Trophoblast cell (in vitro differentiated cells and primary cell): Measurements from ENCODE around the gene ARHGAP27.
"Not testable (repeated sequence)": the region's sequence is repeated elsewhere in the genome, so short reads cannot be mapped to it uniquely, and the experiment has no call there.

Experiments
- DNase-seq, 2 donors: peaks; one replicate each; pipeline ENCODE4 v3.0.0-alpha.2; 2016
- H2AFZ ChIP-seq: 2 replicates; pipeline ENCODE4 v1.6.1; 2013; ENCODE audit warnings: low read length, moderate library complexity, mild to moderate bottlenecking; ENCODE audit not compliant: insufficient read depth, poor library complexity
- H2AK5ac ChIP-seq: 2 replicates; pipeline ENCODE4 v1.6.1; 2013; ENCODE audit warnings: mild to moderate bottlenecking, low read length
- H2BK120ac ChIP-seq: 2 replicates; pipeline ENCODE4 v1.6.1; 2013; ENCODE audit warnings: low read length, mild to moderate bottlenecking, moderate library complexity; ENCODE audit not compliant: insufficient read depth, poor library complexity
- H2BK12ac ChIP-seq: 2 replicates; pipeline ENCODE4 v1.6.1; 2013; ENCODE audit warnings: mild to moderate bottlenecking, low read length, moderate library complexity
- H2BK5ac ChIP-seq: 2 replicates; pipeline ENCODE4 v1.6.1; 2013; ENCODE audit warnings: low read length, low read depth, moderate library complexity, mild to moderate bottlenecking; ENCODE audit not compliant: poor library complexity
- H3K14ac ChIP-seq: 2 replicates; pipeline ENCODE4 v1.6.1; 2013; ENCODE audit warnings: mild to moderate bottlenecking, low read length
- H3K18ac ChIP-seq: 2 replicates; pipeline ENCODE4 v1.6.1; 2013; ENCODE audit warnings: mild to moderate bottlenecking, low read length
- H3K23ac ChIP-seq: 2 replicates; pipeline ENCODE4 v1.6.1; 2013; ENCODE audit warnings: low read length
- H3K27ac ChIP-seq: 2 replicates; pipeline ENCODE4 v1.5.1; 2013; ENCODE audit warnings: low read depth, mild to moderate bottlenecking, inconsistent platforms, low read length, moderate library complexity
- H3K27me3 ChIP-seq: 2 replicates; pipeline ENCODE4 v1.6.1; 2013; ENCODE audit warnings: inconsistent platforms, mild to moderate bottlenecking, low read length, moderate library complexity; ENCODE audit not compliant: insufficient read depth
- H3K36me3 ChIP-seq, 2 experiments: 1 replicate in 1 of 2; 2 replicates in 1 of 2; pipeline ENCODE4 v1.6.1; 2013; ENCODE audit warnings: low read length in 2 of 2, mild to moderate bottlenecking in 2 of 2, moderate library complexity in 1 of 2; ENCODE audit not compliant: insufficient read depth in 2 of 2, control insufficient read depth in 1 of 2
- H3K4ac ChIP-seq: 2 replicates; pipeline ENCODE4 v1.6.1; 2013; ENCODE audit warnings: low read depth, mild to moderate bottlenecking, low read length, moderate library complexity
- H3K4me1 ChIP-seq, 2 experiments: 1 replicate in 1 of 2; 2 replicates in 1 of 2; pipeline ENCODE4 v1.6.1; 2013; ENCODE audit warnings: low read length in 2 of 2, mild to moderate bottlenecking in 2 of 2, moderate library complexity in 1 of 2; ENCODE audit not compliant: insufficient read depth in 2 of 2, control insufficient read depth in 1 of 2
- H3K4me2 ChIP-seq: 2 replicates; pipeline ENCODE4 v1.6.1; 2013; ENCODE audit warnings: inconsistent platforms, mild to moderate bottlenecking, low read length, moderate library complexity
- H3K4me3 ChIP-seq: 2 replicates; pipeline ENCODE4 v1.5.1; 2013; ENCODE audit warnings: mild to moderate bottlenecking, low read depth, low read length, inconsistent platforms
- H3K79me1 ChIP-seq: one replicate; pipeline ENCODE4 v1.6.1; 2013; ENCODE audit warnings: low read length
- H3K79me2 ChIP-seq: 2 replicates; pipeline ENCODE4 v1.6.1; 2013; ENCODE audit warnings: low read length, mild to moderate bottlenecking; ENCODE audit not compliant: control insufficient read depth, insufficient read depth, poor library complexity
- H3K9ac ChIP-seq: 2 replicates; pipeline ENCODE4 v1.6.1; 2013; ENCODE audit warnings: mild to moderate bottlenecking, low read length
- H3K9me3 ChIP-seq: 2 replicates; pipeline ENCODE4 v1.6.1; 2013; ENCODE audit warnings: low read depth, mild to moderate bottlenecking, control low read depth, inconsistent platforms, low read length; ENCODE audit not compliant: insufficient read depth
- H4K12ac ChIP-seq: 2 replicates; pipeline ENCODE4 v1.6.1; 2013; ENCODE audit warnings: low read depth, mild to moderate bottlenecking, low read length, moderate library complexity
- H4K8ac ChIP-seq: 2 replicates; pipeline ENCODE4 v1.6.1; 2013; ENCODE audit warnings: low read depth, mild to moderate bottlenecking, low read length, moderate library complexity
- H4K91ac ChIP-seq: one replicate; pipeline ENCODE4 v1.6.1; 2013; ENCODE audit warnings: low read depth, mild to moderate bottlenecking, low read length, moderate library complexity
- WGBS: extraction: QIAGEN DNeasy Blood & Tissue Kit; methylation state at CpG from one replicate; pipeline ENCODE4 v1.1.7; 2013; ENCODE audit warnings: missing lambda C conversion rate; ENCODE audit not compliant: insufficient read length, insufficient coverage; ENCODE audit errors: extremely low coverage; 5-methylcytosine and 5-hydroxymethylcytosine counted together

Gene ARHGAP27

DNA sequence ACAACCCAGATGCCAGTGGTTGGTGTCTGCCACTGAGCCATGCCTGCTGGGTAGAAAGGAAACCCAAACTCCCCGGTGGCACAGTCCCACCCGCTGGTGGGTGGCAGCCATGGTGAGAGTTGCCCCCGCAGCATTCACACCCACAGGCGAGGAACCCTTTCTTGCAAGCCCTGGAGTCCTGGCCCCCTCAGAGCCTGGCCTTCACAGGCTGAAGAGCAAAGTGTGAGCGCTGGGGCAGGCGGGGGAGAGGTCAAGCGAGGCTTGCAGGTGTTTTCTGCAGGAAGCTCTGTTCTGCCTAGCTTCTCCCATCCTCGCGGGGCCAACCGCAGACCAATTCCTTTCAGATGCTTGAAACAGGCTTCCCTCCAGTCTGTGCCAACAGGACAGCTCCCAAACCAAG is 19.0 kb upstream of the ARHGAP27 start:
- H3K36me3 ChIP-seq = peaks cover 10 to 13% of the 10 kb centered on the region in 2 experiments
- no CpG with 5 or more reads among the region's 10 CpGs for WGBS
- H3K79me2 ChIP-seq, H3K4me1 ChIP-seq, H3K4me3 ChIP-seq, H3K9me3 ChIP-seq, H2BK5ac ChIP-seq, H4K91ac ChIP-seq, H3K18ac ChIP-seq, H4K12ac ChIP-seq, H3K14ac ChIP-seq, H3K27me3 ChIP-seq, H2AK5ac ChIP-seq, H3K4me2 ChIP-seq, H3K79me1 ChIP-seq, DNase-seq, H2BK120ac ChIP-seq, H4K8ac ChIP-seq, H3K23ac ChIP-seq, H2BK12ac ChIP-seq, H3K27ac ChIP-seq, H3K9ac ChIP-seq, H2AFZ ChIP-seq, H3K4ac ChIP-seq: not testable (repeated sequence)

DNA sequence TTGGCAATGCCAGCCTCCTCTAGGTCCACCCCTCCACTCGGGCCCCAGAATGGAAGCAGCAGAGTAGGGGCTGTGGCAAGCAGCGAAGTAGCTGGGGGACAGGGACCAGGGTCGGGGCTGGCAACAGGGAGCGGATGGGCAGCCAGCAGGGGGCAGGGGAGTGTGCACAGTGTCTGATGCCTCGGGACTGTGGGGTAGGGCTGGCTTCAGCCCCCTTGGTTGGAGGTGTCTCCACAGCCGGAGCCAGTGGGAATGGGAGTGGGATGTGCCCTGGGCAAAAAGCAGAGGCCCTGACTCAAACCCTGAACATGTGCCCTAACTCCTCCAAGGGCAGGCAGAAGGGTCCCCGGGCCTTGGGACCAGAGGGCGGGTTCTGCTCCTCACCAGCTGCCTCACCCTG is 18.5 kb upstream of the ARHGAP27 start:
- H3K14ac ChIP-seq = no peak overlapping the region
- WGBS = no CpG with 5 or more reads among the region's 8 CpGs
- no peaks in the 10 kb centered on the region for H3K4me1 ChIP-seq
- no peak overlapping the region for H4K8ac ChIP-seq
- H2AK5ac ChIP-seq = no peak overlapping the region
- DNase-seq = no peak
- no peak overlapping the region for H4K12ac ChIP-seq
- H3K23ac ChIP-seq = no peak overlapping the region
- H3K18ac ChIP-seq = no peak overlapping the region
- H2BK5ac ChIP-seq = no peak overlapping the region
- H3K9me3 ChIP-seq = no peaks in the 10 kb centered on the region
- no peaks in the 10 kb centered on the region for H3K79me1 ChIP-seq
- H3K36me3 ChIP-seq = peaks cover 10 to 13% of the 10 kb centered on the region in 2 experiments
- no peak overlapping the region for H3K27ac ChIP-seq
- H2BK120ac ChIP-seq = no peak overlapping the region
- H4K91ac ChIP-seq = no peak overlapping the region
- no peak overlapping the region for H3K4ac ChIP-seq
- no peak overlapping the region for H2AFZ ChIP-seq
- no peaks in the 10 kb centered on the region for H3K27me3 ChIP-seq
- peak overlapping the region; percentile 35 for H3K4me3 ChIP-seq
- no peaks in the 10 kb centered on the region for H3K79me2 ChIP-seq
- no peak overlapping the region for H3K9ac ChIP-seq
- no peak overlapping the region for H3K4me2 ChIP-seq
- H2BK12ac ChIP-seq = no peak overlapping the region

- H3K14ac ChIP-seq, H2AK5ac ChIP-seq: not testable (repeated sequence)
These were observed 17.1 kb upstream of the ARHGAP27 start for GRCh38 chr17:45449708-45450329.

DNA sequence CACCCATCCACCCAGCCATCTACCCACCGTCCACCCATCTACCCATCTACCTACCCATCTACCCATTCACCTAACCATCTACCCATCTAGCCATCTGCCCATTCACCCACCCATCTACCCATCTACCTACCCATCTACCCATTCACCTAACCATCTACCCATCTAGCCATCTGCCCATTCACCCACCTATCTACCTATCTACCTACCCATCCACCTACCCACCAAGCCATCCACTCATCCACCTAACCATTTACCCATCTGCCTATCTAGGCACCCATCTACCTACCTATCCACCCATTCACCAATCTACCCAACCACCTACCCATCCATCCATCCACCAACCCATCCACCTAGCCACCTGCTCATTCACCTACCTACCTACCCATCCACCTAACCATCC is 16.6 kb upstream of the ARHGAP27 start:
- not testable (repeated sequence) for H3K4ac ChIP-seq, H3K9ac ChIP-seq, H4K8ac ChIP-seq, H2AFZ ChIP-seq, H3K18ac ChIP-seq, H2AK5ac ChIP-seq, H3K27me3 ChIP-seq, H2BK12ac ChIP-seq, H3K9me3 ChIP-seq, H4K12ac ChIP-seq, H2BK5ac ChIP-seq, H3K79me2 ChIP-seq, H3K14ac ChIP-seq, H3K27ac ChIP-seq, H3K4me3 ChIP-seq, DNase-seq, H3K4me2 ChIP-seq, H3K79me1 ChIP-seq, H3K23ac ChIP-seq, H3K4me1 ChIP-seq, H2BK120ac ChIP-seq, H4K91ac ChIP-seq
- H3K36me3 ChIP-seq = peaks cover 15 to 19% of the 10 kb centered on the region in 2 experiments
- WGBS = no CpG with 5 or more reads among the region's 1 CpG

More at GRCh38 chr17:45449708-45450329, 17.1 kb upstream of the ARHGAP27 start:
- H3K4ac ChIP-seq, H2AFZ ChIP-seq, H4K12ac ChIP-seq, H3K4me1 ChIP-seq, H4K91ac ChIP-seq, H3K27ac ChIP-seq, H3K9ac ChIP-seq, H2BK120ac ChIP-seq, H3K79me2 ChIP-seq, H3K4me2 ChIP-seq, DNase-seq, H2BK12ac ChIP-seq, H3K4me3 ChIP-seq, H3K9me3 ChIP-seq, H3K18ac ChIP-seq, H2BK5ac ChIP-seq, H4K8ac ChIP-seq, H3K79me1 ChIP-seq, H3K23ac ChIP-seq, H3K27me3 ChIP-seq: not testable (repeated sequence)
- H3K36me3 ChIP-seq = peaks cover 16 to 18% of the 10 kb centered on the region in 2 experiments
- no CpG with 5 or more reads among the region's 1 CpG for WGBS
